Neural progenitor cell (in vitro differentiated cells): ENCODE data around the gene GMDS. TPM values are rescaled to one million over a fixed set of nuclear protein-coding genes. Genes with fewer than 3 reads are reported as not detected.

Experiments
- DNase-seq: peaks from one replicate; pipeline ENCODE4 v3.0.0-alpha.2; 2016; ENCODE audit warnings: low spot score
- H2AFZ ChIP-seq: fragments of 200-600 bp; sonication (generic); replicated peaks from 2 replicates; pipeline ENCODE4 v1.6.1; 2016; ENCODE audit warnings: antibody characterized with exemption
- H3F3A ChIP-seq: fragments of 200-600 bp; sonication (generic); 2 replicates; pipeline ENCODE4 v1.6.1; 2016; ENCODE audit warnings: antibody characterized with exemption, low read depth
- H3K27ac ChIP-seq: fragments of 200-600 bp; sonication (generic); 2 replicates; pipeline ENCODE4 v1.5.1; 2016; ENCODE audit warnings: mild to moderate bottlenecking
- H3K27me3 ChIP-seq: fragments of 200-600 bp; sonication (generic); 2 replicates; pipeline ENCODE4 v1.6.1; 2016; ENCODE audit warnings: mild to moderate bottlenecking, moderate library complexity
- H3K36me3 ChIP-seq: fragments of 200-600 bp; sonication (generic); 2 replicates; pipeline ENCODE4 v1.5.1; 2016
- H3K4me1 ChIP-seq: fragments of 200-600 bp; sonication (generic); 2 replicates; pipeline ENCODE4 v1.6.1; 2016; ENCODE audit warnings: mixed run types
- H3K4me2 ChIP-seq: fragments of 200-600 bp; sonication (generic); 2 replicates; pipeline ENCODE4 v1.6.1; 2016
- H3K4me3 ChIP-seq: fragments of 200-600 bp; sonication (generic); 2 replicates; pipeline ENCODE4 v1.5.1; 2016
- H3K79me2 ChIP-seq: fragments of 200-600 bp; sonication (generic); 2 replicates; pipeline ENCODE4 v1.6.1; 2016; ENCODE audit warnings: low read depth
- H3K9ac ChIP-seq: fragments of 200-600 bp; sonication (generic); 2 replicates; pipeline ENCODE4 v1.6.1; 2016
- H3K9me3 ChIP-seq: fragments of 200-600 bp; sonication (generic); 2 replicates; pipeline ENCODE4 v1.5.1; 2016; ENCODE audit warnings: low read depth
- H4K20me1 ChIP-seq: fragments of 200-600 bp; sonication (generic); 2 replicates; pipeline ENCODE4 v1.6.1; 2016; ENCODE audit warnings: low read depth
- H3K27ac Mint-ChIP-seq: 3 replicates; pipeline ENCODE4 v1.8.0; 2021; ENCODE audit warnings: mixed read lengths
- H3K27me3 Mint-ChIP-seq: 2 replicates; pipeline ENCODE4 v1.8.0; 2022; ENCODE audit warnings: low read depth, mild to moderate bottlenecking, inconsistent platforms, moderate library complexity, mixed read lengths; ENCODE audit not compliant: insufficient read depth
- H3K36me3 Mint-ChIP-seq: 3 replicates; pipeline ENCODE4 v1.8.0; 2021; ENCODE audit warnings: mixed read lengths
- H3K4me1 Mint-ChIP-seq: 3 replicates; pipeline ENCODE4 v1.8.0; 2021; ENCODE audit warnings: mixed read lengths
- H3K4me3 Mint-ChIP-seq: 3 replicates; pipeline ENCODE4 v1.8.0; 2021; ENCODE audit warnings: mild to moderate bottlenecking, moderate library complexity, mixed read lengths
- H3K9me3 Mint-ChIP-seq: 3 replicates; pipeline ENCODE4 v1.8.0; 2020; ENCODE audit warnings: mixed read lengths
- EZH2 ChIP-seq: fragments of 200-600 bp; sonication (generic); IDR thresholded peaks from 2 replicates; pipeline ENCODE4 v1.6.1; 2017; ENCODE audit warnings: antibody characterized with exemption, mild to moderate bottlenecking, moderate library complexity
- EZH2phosphoT487 ChIP-seq: fragments of 200-600 bp; sonication (generic); IDR thresholded peaks from 2 replicates; pipeline ENCODE4 v1.6.1; 2017; ENCODE audit warnings: antibody characterized with exemption
- total RNA-seq: library from RNA; depleted of rRNA; stranded (reverse); fragments of >200 nt; gene quantifications from 2 replicates; pipeline ENCODE4 v1.2.3, GENCODE V29; 2015; ENCODE audit warnings: low replicate concordance
- TF ChIP-seq, protein P1 (sequence below): fragments of 200-600 bp; sonication (generic); IDR thresholded peaks from 2 replicates; pipeline ENCODE4 v1.5.1; 2017; ENCODE audit warnings: antibody characterized with exemption, mild to moderate bottlenecking

GMDS gene
- total RNA-seq, 1 donor from 2014 or later: 22.6 TPM

DNA sequence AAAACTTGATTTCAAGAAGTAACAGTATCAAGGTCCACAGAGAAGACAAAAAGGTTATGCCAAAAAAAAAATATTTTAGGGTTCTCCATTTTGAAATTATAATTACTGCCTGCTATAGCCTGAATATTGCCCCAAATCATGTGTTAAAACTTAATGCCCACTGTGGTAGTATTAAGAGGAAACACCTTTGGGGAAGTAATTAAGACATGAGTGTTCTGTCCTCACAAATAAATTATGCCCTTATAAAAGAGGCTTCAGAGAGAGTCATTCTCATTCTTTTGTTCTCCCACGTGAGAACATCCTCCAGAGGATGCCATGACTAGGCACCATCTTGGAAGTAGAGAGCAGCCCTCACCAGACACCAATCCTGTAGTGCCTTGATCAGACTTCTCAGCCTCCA, 66.2 kb downstream of the GMDS start:
- no peak overlapping the region for H3K4me2 ChIP-seq
- H3K4me3 Mint-ChIP-seq: no peak overlapping the region
- no peaks in the 10 kb centered on the region for H3K9me3 ChIP-seq
- H3K36me3 ChIP-seq: no peaks in the 10 kb centered on the region
- H3K27ac ChIP-seq: no peak overlapping the region
- H3K27ac Mint-ChIP-seq: no peak overlapping the region
- no peak overlapping the region for H3K9ac ChIP-seq
- H3K79me2 ChIP-seq: no peaks in the 10 kb centered on the region
- H3K27me3 ChIP-seq: no peaks in the 10 kb centered on the region
- no peaks in the 10 kb centered on the region for H3K4me1 Mint-ChIP-seq
- peaks cover 2% of the 10 kb centered on the region for H3K9me3 Mint-ChIP-seq
- H3K4me3 ChIP-seq: no peak overlapping the region
- no peaks in the 10 kb centered on the region for H4K20me1 ChIP-seq
- no peak overlapping the region for H2AFZ ChIP-seq
- peaks cover 3% of the 10 kb centered on the region for H3K27me3 Mint-ChIP-seq
- TF ChIP-seq EZH2phosphoT487: no peak
- TF ChIP-seq EZH2: no peak
- TF ChIP-seq, protein P1, sequence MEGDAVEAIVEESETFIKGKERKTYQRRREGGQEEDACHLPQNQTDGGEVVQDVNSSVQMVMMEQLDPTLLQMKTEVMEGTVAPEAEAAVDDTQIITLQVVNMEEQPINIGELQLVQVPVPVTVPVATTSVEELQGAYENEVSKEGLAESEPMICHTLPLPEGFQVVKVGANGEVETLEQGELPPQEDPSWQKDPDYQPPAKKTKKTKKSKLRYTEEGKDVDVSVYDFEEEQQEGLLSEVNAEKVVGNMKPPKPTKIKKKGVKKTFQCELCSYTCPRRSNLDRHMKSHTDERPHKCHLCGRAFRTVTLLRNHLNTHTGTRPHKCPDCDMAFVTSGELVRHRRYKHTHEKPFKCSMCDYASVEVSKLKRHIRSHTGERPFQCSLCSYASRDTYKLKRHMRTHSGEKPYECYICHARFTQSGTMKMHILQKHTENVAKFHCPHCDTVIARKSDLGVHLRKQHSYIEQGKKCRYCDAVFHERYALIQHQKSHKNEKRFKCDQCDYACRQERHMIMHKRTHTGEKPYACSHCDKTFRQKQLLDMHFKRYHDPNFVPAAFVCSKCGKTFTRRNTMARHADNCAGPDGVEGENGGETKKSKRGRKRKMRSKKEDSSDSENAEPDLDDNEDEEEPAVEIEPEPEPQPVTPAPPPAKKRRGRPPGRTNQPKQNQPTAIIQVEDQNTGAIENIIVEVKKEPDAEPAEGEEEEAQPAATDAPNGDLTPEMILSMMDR: no peak
- no peaks in the 10 kb centered on the region for H3K36me3 Mint-ChIP-seq
- no peaks in the 10 kb centered on the region for H3F3A ChIP-seq
- DNase-seq: no peak
- no peaks in the 10 kb centered on the region for H3K4me1 ChIP-seq

DNA sequence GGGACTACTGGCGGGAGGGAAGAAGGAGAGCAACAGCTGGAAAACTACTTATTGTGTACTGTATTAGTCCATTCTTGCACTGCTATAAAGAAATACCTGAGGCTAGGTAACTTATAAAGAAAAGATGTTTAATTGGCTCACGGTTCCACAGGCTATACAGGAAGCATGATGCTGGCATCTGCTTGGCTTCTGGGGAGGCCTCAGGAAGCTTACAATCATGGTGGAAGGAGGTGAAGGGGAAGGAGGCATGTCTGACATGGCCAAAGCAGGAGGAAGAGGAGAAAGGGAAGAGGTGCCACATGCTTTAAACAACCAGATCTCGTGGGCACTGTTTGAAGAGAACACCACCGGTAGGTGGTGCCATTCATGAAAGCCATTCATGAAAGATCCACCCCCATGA, 67.3 kb downstream of the GMDS start:
- Histone ChIP-seq H3K4me2 (no peak overlapping the region), H3K36me3 (no peaks in the 10 kb centered on the region), H4K20me1 (no peaks in the 10 kb centered on the region), H3K27ac (no peak overlapping the region), H2AFZ (no peak overlapping the region), H3K4me1 (no peaks in the 10 kb centered on the region), H3K4me3 (no peak overlapping the region), H3K79me2 (no peaks in the 10 kb centered on the region), H3K27me3 (no peaks in the 10 kb centered on the region), H3K9me3 (no peaks in the 10 kb centered on the region), H3F3A (no peaks in the 10 kb centered on the region), H3K9ac (no peak overlapping the region)
- no peak for TF ChIP-seq EZH2
- TF ChIP-seq EZH2phosphoT487: no peak
- TF ChIP-seq, protein P1: no peak
- Mint-ChIP-seq H3K9me3 (peaks cover 2% of the 10 kb centered on the region), H3K36me3 (no peaks in the 10 kb centered on the region), H3K27me3 (peaks cover 3% of the 10 kb centered on the region), H3K4me3 (no peak overlapping the region), H3K27ac (no peak overlapping the region), H3K4me1 (no peaks in the 10 kb centered on the region)
- DNase-seq: no peak

DNA sequence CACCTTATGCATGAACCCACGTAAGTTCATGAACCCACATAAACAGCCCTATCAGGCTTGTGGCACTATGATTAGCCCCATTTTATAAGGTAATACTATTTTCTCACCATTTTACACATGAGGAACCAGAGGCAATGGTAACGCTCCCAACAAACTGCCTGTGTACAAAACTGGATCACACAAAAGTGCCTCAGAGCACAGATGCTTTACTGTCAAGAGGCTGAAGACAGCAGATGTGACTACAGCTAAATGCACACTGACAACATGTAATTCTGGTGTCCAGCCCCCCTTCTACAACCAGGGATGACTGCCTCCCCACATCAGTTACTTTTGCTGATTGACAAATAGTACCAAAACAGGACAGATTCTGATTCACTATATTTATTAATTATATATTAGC, 69.6 kb downstream of the GMDS start:
- no peak overlapping the region for H2AFZ ChIP-seq
- no peaks in the 10 kb centered on the region for H3K9me3 ChIP-seq
- no peaks in the 10 kb centered on the region for H3K27me3 Mint-ChIP-seq
- H3K9ac ChIP-seq: no peak overlapping the region
- H3K27ac ChIP-seq: no peak overlapping the region
- no peaks in the 10 kb centered on the region for H3K36me3 ChIP-seq
- H3K79me2 ChIP-seq: no peaks in the 10 kb centered on the region
- no peaks in the 10 kb centered on the region for H3K27me3 ChIP-seq
- H3K4me1 Mint-ChIP-seq: no peaks in the 10 kb centered on the region
- H3K4me3 Mint-ChIP-seq: no peak overlapping the region
- no peak overlapping the region for H3K4me3 ChIP-seq
- H4K20me1 ChIP-seq: no peaks in the 10 kb centered on the region
- no peaks in the 10 kb centered on the region for H3K4me1 ChIP-seq
- H3K9me3 Mint-ChIP-seq: peaks cover 2% of the 10 kb centered on the region
- H3K4me2 ChIP-seq: no peak overlapping the region
- no peaks in the 10 kb centered on the region for H3K36me3 Mint-ChIP-seq
- H3F3A ChIP-seq: no peaks in the 10 kb centered on the region
- TF ChIP-seq, protein P1: no peak
- TF ChIP-seq EZH2phosphoT487 (no peak), EZH2 (no peak)
- DNase-seq: no peak
- no peak overlapping the region for H3K27ac Mint-ChIP-seq
